Breast epithelium (tissue), 3 donors: ENCODE results near the gene AKTIP.

Experiments used
- POLR2AphosphoS5 ChIP-seq, 3 donors: sonication (generic); formaldehyde crosslinking; IDR thresholded peaks; one replicate each; pipeline ENCODE4 v1.6.1; 2017; ENCODE audit warnings: antibody characterized with exemption in 3 of 3
- TF ChIP-seq, protein P1 (sequence below), 3 donors: fragments of 450-650 bp; IDR thresholded peaks; one replicate each; pipeline ENCODE4 v1.5.1; 2016 to 2017; ENCODE audit warnings: antibody characterized with exemption in 3 of 3, mild to moderate bottlenecking in 3 of 3, moderate library complexity in 3 of 3

DNA sequence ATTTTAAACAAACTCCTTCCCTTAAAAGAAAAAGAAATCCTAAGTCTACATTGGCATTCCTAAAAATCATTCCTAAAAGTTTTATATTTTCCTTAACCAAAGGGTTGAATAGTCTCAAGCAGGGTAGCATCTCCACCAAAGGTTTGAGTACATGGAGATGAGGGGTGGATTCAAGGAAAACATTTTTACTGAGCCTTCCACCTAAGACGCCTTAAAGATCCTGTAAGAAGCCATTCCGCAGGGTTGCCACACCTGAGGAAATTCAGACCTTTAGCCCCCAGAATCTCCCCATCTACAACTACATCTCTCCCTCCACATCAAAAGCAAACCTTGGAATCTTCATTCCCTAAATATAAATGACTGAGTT lies 7.7 kb upstream of the AKTIP start:
- TF ChIP-seq, protein P1, sequence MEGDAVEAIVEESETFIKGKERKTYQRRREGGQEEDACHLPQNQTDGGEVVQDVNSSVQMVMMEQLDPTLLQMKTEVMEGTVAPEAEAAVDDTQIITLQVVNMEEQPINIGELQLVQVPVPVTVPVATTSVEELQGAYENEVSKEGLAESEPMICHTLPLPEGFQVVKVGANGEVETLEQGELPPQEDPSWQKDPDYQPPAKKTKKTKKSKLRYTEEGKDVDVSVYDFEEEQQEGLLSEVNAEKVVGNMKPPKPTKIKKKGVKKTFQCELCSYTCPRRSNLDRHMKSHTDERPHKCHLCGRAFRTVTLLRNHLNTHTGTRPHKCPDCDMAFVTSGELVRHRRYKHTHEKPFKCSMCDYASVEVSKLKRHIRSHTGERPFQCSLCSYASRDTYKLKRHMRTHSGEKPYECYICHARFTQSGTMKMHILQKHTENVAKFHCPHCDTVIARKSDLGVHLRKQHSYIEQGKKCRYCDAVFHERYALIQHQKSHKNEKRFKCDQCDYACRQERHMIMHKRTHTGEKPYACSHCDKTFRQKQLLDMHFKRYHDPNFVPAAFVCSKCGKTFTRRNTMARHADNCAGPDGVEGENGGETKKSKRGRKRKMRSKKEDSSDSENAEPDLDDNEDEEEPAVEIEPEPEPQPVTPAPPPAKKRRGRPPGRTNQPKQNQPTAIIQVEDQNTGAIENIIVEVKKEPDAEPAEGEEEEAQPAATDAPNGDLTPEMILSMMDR (IDR thresholded peaks at IDR 0.05), result no peak
- TF ChIP-seq POLR2AphosphoS5 (IDR thresholded peaks at IDR 0.05), result no peak
